ENCODE data around the gene MRPL12. TPM values are rescaled to one million over a fixed set of nuclear protein-coding genes. Genes with fewer than 3 reads are reported as not detected.

MRPL12 gene
- total RNA-seq, 1 experiment from 2014 or later, result 19.5 TPM

DNA sequence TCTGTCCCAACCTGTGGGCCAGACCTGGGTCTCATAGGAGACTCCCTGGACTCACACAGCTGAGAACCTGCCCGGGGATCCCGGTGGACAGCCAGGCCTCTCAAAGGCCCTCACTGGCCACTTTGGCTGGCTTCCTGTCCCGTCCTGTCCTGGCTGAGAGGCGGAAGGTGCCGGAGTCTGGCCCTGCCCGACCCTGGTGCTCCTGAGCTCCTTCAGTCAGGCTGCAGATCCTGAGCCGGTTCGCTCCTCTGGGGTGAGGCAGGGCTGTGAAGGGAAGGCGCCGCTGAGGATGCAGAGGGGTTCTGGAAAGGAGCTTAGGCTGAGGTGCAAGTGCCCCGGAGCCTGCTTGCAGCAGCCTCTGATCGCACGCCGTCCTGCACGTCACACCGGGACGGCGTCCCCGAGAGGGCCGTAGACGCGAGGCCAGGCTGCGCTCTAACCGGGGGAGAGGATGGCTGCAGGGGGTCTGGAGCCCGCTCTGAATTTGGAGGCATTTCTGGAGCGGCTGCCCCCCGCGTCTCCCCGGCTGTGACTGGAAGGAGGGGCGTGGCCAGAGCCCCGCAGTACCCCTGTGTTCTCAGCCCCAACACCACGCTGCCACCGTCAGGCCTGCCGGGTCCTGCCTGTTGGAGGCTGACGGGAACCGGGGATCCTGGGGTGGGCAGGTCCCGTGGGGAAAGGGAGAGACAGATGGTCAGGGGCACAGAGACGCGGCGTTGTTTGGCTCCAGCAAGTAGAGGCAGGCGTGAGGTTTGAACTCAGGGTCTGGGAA is 15.2 kb upstream of the MRPL12 start:
- Histone ChIP-seq H3K36me3 (peaks cover 94% of the 10 kb centered on the region), H3K27ac (no peak overlapping the region), H3K27me3 (replicated peaks) (no peaks in the 10 kb centered on the region), H3K4me1 (replicated peaks) (peaks cover 16% of the 10 kb centered on the region), H3K4me3 (no peak overlapping the region), H3K9me3 (replicated peaks) (no peaks in the 10 kb centered on the region)
- DNase-seq (ENCODE audit: low read depth in 1 of 2, low spot score in 2 of 2), result no peak

DNA sequence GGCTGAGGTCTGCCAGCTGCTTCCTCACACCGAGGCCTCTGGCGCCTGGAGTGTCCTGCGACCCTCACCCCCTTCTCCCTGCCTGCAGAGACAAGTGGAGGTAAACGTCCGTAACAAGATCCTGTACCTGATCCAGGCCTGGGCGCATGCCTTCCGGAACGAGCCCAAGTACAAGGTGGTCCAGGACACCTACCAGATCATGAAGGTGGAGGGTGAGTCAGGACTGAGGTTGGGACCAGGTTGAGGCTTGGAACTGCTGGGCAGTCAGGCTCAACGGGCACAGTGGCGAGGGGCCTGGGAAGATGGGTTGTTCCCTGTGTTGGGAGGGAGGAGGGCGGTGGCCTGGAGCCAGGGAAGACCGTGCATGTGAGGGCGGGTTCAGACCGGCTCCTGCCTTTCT is 14.6 kb upstream of the MRPL12 start:
- Histone ChIP-seq H3K36me3 (peaks cover 97% of the 10 kb centered on the region), H3K27me3 (replicated peaks) (no peaks in the 10 kb centered on the region), H3K27ac (no peak overlapping the region), H3K4me1 (replicated peaks) (peaks cover 16% of the 10 kb centered on the region), H3K9me3 (replicated peaks) (no peaks in the 10 kb centered on the region), H3K4me3 (no peak overlapping the region)
- DNase-seq (ENCODE audit: low read depth in 1 of 2, low spot score in 2 of 2), result no peak

DNA sequence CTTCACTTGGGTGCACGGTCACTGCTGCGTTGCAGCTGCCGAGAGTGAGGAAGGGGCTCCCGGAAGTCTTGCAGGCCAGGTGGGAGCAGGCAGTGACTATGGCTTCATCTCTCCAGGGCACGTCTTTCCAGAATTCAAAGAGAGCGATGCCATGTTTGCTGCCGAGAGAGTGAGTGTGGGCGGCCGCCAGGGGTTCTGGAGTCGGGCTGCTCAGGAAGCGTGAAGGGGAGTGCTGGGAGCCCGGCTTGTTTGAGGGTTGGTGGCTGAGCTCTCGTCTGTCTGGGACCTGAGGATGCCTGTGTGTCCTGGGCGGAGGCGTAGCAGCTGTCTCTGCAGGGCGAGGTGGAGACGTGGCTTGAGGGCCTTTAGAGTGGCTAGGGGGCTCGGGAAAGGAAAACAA is 13.1 kb upstream of the MRPL12 start:
- peaks cover 6% of the 10 kb centered on the region for H3K4me1 ChIP-seq (replicated peaks)
- H3K9me3 ChIP-seq (replicated peaks), result no peaks in the 10 kb centered on the region

DNA sequence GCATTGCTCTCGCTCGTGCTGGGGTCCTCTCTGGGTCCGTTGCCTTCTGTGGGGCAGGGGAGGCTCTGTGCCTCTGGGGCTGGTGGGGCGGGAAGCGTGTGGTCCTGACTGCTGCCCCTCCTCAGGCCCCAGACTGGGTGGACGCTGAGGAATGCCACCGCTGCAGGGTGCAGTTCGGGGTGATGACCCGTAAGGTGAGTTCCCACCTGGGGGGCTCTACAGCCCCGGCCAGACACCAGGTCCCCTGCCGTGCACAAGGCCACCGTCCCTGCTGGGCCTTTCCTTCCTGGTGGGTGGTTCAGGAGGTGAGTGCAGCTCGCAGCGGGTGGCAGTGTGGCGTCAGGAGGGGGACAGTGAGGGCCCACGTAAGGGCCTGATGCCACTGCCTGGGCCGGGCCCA is 12.6 kb upstream of the MRPL12 start:
- Histone ChIP-seq H3K36me3 (peaks cover 100% of the 10 kb centered on the region), H3K4me1 (replicated peaks) (peaks cover 2% of the 10 kb centered on the region), H3K4me3 (no peak overlapping the region), H3K27me3 (replicated peaks) (no peaks in the 10 kb centered on the region), H3K27ac (no peak overlapping the region), H3K9me3 (replicated peaks) (no peaks in the 10 kb centered on the region)
- no peak for DNase-seq (ENCODE audit: low read depth in 1 of 2, low spot score in 2 of 2)

More for the DNA sequence above, 13.1 kb upstream of the MRPL12 start:
- no peak for DNase-seq (ENCODE audit: low read depth in 1 of 2, low spot score in 2 of 2)
- Histone ChIP-seq H3K4me3 (no peak overlapping the region), H3K27me3 (replicated peaks) (no peaks in the 10 kb centered on the region), H3K27ac (no peak overlapping the region), H3K36me3 (peaks cover 100% of the 10 kb centered on the region)

DNA sequence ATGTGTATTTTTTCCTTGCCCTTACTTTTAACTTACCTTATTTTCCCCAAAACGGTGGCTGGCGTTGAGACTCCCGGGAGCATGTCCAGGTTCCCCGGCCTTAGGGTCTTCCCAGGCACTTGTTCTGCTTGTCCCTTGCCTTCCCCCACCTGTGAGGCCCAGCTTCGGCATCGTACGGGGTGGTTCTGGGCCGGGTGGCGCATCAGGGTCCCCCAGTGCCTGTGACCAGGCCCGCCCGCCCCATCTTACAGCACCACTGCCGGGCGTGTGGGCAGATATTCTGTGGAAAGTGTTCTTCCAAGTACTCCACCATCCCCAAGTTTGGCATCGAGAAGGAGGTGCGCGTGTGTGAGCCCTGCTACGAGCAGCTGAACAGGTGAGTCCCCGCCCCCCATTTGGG is 12.0 kb upstream of the MRPL12 start:
- Histone ChIP-seq H3K4me3 (no peak overlapping the region), H3K4me1 (replicated peaks) (no peaks in the 10 kb centered on the region), H3K27me3 (replicated peaks) (no peaks in the 10 kb centered on the region), H3K36me3 (peaks cover 100% of the 10 kb centered on the region), H3K9me3 (replicated peaks) (no peaks in the 10 kb centered on the region), H3K27ac (no peak overlapping the region)
- no peak for DNase-seq (ENCODE audit: low read depth in 1 of 2, low spot score in 2 of 2)

DNA sequence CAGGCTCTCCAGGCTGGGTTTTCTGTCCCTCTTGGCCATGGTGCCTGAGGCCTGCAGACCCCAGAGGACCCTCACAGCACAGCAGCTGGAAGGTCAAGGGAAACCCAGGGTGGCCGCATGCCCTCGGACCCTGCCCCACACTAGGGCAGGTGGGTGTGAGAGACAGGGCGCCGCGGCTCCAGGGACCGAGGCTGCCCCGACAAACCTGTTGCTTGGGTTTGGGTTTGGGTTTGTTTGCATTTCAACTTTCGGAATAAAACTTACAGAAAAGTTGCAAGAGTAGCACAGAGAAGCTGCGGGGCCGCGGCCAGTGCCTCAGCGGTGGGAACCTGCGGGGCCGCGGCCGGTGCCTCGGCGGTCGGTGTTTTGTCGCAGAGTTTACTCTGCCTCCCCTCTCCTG is 11.6 kb upstream of the MRPL12 start:
- Histone ChIP-seq H3K27ac (no peak overlapping the region), H3K9me3 (replicated peaks) (no peaks in the 10 kb centered on the region), H3K36me3 (peaks cover 100% of the 10 kb centered on the region), H3K4me1 (replicated peaks) (no peaks in the 10 kb centered on the region), H3K27me3 (replicated peaks) (no peaks in the 10 kb centered on the region), H3K4me3 (no peak overlapping the region)
- no peak for DNase-seq (ENCODE audit: low read depth in 1 of 2, low spot score in 2 of 2)

DNA sequence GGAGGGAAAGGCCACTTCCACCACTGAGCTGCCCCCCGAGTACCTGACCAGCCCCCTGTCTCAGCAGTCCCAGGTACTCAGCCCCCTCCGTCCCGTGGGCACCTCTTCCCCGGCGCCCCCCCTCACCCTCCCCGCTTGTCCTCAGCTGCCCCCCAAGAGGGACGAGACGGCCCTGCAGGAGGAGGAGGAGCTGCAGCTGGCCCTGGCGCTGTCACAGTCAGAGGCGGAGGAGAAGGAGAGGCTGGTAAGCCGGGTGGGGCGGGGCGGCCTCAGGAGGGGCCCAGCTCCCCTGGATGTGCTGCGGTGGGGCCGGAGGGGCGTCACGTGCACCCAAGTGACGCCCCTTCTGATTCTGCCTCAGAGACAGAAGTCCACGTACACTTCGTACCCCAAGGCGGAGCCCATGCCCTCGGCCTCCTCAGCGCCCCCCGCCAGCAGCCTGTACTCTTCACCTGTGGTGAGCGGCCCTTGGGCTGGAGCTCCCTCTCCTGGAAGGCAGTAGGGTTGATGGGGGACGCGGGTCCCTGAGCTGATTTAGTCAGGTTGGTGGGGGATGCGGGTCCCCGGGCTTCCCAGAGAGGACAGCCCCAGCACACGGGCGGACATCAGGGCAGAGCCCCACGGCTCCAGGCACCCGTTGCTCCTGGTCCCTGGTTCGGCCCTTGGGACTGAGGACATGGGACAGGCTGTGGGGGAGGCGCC is 9.5 kb upstream of the MRPL12 start:
- peaks cover 100% of the 10 kb centered on the region for H3K36me3 ChIP-seq
- no peak overlapping the region for H3K27ac ChIP-seq
- H3K27me3 ChIP-seq (replicated peaks), result no peaks in the 10 kb centered on the region
- H3K4me3 ChIP-seq, result no peak overlapping the region
- H3K4me1 ChIP-seq (replicated peaks), result no peaks in the 10 kb centered on the region
- DNase-seq (ENCODE audit: low read depth in 1 of 2, low spot score in 2 of 2), result no peak
- H3K9me3 ChIP-seq (replicated peaks), result no peaks in the 10 kb centered on the region

DNA sequence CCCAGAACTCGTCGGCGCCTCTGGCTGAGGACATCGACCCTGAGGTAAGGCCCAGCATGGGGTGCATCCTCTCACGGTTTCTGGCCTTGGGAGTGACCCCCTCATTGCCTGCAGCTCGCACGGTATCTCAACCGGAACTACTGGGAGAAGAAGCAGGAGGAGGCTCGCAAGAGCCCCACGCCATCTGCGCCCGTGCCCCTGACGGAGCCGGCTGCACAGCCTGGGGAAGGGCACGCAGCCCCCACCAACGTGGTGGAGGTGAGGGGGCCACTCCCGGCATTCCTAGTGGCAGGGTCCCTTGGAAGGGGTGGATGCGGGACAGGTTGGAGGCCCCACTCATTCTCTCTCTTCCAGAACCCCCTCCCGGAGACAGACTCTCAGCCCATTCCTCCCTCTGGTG is 8.4 kb upstream of the MRPL12 start:
- Histone ChIP-seq H3K27ac (no peak overlapping the region), H3K27me3 (replicated peaks) (no peaks in the 10 kb centered on the region), H3K4me1 (replicated peaks) (no peaks in the 10 kb centered on the region), H3K36me3 (peaks cover 100% of the 10 kb centered on the region), H3K4me3 (no peak overlapping the region), H3K9me3 (replicated peaks) (no peaks in the 10 kb centered on the region)
- no peak for DNase-seq (ENCODE audit: low read depth in 1 of 2, low spot score in 2 of 2)

DNA sequence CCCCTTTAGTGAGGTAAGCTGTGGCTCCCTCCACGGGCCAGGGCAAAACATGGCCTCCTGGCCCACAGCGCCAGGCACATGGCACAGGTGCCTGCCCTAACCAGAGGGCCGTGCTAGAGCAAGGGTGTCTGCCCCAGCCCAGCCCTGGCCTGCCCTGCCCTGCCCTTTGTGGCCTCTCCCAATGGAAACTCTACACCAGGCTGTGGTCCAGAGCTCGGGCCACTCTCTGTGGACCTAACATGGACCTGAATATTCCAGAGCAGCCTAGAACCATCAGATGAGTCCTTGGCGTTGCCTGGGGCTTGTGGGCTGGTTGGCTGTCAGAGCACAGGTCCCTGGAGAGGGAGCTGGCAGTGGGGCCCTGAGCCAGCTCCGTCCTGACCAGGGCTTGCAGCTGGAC is 8.0 kb upstream of the MRPL12 start:
- Histone ChIP-seq H3K27me3 (replicated peaks) (no peaks in the 10 kb centered on the region), H3K9me3 (replicated peaks) (no peaks in the 10 kb centered on the region), H3K4me3 (no peak overlapping the region), H3K36me3 (peaks cover 98% of the 10 kb centered on the region), H3K27ac (no peak overlapping the region), H3K4me1 (replicated peaks) (no peaks in the 10 kb centered on the region)
- no peak for DNase-seq (ENCODE audit: low read depth in 1 of 2, low spot score in 2 of 2)

DNA sequence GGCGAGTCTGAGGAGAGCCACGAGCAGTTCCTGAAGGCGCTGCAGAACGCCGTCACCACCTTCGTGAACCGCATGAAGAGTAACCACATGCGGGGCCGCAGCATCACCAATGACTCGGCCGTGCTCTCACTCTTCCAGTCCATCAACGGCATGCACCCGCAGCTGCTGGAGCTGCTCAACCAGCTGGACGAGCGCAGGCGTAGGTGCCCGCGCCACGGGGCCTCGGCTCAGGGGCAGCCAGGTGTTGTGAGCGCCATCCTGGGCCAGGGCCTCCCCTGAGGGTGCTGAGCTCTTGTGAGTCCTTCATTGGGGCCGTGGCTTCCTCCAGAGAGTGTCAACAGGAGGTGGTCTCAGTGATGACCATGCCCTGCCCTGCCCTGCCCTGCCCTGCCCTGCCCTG is 7.4 kb upstream of the MRPL12 start:
- H3K27ac ChIP-seq, result no peak overlapping the region
- peaks cover 95% of the 10 kb centered on the region for H3K36me3 ChIP-seq

DNA sequence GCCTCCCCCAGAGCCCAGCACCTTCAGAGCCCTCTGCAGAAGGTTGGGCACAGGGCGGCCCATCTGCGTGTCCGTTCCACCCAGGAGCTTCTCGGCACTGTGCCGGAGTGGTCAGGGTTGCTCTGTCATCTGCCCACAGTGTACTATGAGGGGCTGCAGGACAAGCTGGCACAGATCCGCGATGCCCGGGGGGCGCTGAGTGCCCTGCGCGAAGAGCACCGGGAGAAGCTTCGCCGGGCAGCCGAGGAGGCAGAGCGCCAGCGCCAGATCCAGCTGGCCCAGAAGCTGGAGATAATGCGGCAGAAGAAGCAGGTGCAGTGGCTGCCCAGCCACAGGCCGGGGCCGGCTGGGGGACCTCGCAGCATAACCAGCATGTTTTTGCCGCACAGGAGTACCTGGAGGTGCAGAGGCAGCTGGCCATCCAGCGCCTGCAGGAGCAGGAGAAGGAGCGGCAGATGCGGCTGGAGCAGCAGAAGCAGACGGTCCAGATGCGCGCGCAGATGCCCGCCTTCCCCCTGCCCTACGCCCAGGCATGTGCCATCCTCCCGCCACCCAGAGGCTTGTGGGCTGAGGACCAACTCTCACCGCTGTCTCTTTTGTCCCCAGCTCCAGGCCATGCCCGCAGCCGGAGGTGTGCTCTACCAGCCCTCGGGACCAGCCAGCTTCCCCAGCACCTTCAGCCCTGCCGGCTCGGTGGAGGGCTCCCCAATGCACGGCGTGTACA is 6.8 kb upstream of the MRPL12 start:
- Histone ChIP-seq H3K9me3 (replicated peaks) (no peaks in the 10 kb centered on the region), H3K4me1 (replicated peaks) (peaks cover 5% of the 10 kb centered on the region), H3K27me3 (replicated peaks) (no peaks in the 10 kb centered on the region), H3K36me3 (peaks cover 95% of the 10 kb centered on the region), H3K27ac (no peak overlapping the region), H3K4me3 (no peak overlapping the region)
- no peak for DNase-seq (ENCODE audit: low read depth in 1 of 2, low spot score in 2 of 2)

More for the DNA sequence above, 7.4 kb upstream of the MRPL12 start:
- Histone ChIP-seq H3K4me3 (no peak overlapping the region), H3K9me3 (replicated peaks) (no peaks in the 10 kb centered on the region), H3K4me1 (replicated peaks) (no peaks in the 10 kb centered on the region), H3K27me3 (replicated peaks) (no peaks in the 10 kb centered on the region)
- no peak for DNase-seq (ENCODE audit: low read depth in 1 of 2, low spot score in 2 of 2)

DNA sequence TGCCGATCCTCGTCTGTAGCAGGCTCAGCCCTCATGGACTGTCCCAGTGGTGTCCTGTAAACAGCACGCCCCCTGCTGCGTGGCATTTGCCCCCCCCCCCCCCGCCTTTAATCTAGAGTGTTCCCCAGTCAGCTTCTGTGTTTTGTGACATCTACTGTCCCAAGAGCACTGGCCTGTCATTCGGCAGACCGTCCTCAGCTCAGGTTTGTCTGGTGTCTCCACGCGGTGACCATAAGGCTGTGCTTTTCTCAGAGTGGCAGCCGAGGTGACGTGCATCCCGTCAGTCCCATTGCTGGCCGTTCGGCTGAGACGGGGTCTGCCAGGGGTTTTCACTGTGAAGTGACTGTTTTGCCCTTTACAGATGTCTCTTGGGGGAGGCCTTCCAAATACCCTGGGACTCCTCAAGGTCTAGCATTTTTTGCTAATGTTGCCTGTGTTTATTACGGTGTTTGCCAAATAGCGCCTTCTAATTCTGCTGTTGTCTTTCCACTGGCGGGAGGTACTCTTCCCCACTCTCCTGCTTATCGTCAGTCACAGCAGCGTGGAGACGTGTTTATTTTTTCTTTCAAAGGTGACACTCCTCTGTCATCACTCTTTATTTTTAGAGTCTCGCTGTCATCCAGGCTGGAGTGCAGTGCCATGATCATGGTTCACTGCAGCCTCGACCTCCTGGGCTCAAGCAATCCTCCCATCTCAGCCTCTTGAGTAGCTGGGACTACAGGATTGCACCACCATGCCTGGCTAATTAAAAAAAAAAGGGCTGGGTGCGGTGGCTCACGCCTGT is 5.7 kb upstream of the MRPL12 start:
- Histone ChIP-seq H3K27me3 (replicated peaks) (no peaks in the 10 kb centered on the region), H3K4me3 (no peak overlapping the region), H3K36me3 (peaks cover 95% of the 10 kb centered on the region), H3K27ac (no peak overlapping the region), H3K4me1 (replicated peaks) (peaks cover 16% of the 10 kb centered on the region), H3K9me3 (replicated peaks) (no peaks in the 10 kb centered on the region)
- no peak for DNase-seq (ENCODE audit: low read depth in 1 of 2, low spot score in 2 of 2)

DNA sequence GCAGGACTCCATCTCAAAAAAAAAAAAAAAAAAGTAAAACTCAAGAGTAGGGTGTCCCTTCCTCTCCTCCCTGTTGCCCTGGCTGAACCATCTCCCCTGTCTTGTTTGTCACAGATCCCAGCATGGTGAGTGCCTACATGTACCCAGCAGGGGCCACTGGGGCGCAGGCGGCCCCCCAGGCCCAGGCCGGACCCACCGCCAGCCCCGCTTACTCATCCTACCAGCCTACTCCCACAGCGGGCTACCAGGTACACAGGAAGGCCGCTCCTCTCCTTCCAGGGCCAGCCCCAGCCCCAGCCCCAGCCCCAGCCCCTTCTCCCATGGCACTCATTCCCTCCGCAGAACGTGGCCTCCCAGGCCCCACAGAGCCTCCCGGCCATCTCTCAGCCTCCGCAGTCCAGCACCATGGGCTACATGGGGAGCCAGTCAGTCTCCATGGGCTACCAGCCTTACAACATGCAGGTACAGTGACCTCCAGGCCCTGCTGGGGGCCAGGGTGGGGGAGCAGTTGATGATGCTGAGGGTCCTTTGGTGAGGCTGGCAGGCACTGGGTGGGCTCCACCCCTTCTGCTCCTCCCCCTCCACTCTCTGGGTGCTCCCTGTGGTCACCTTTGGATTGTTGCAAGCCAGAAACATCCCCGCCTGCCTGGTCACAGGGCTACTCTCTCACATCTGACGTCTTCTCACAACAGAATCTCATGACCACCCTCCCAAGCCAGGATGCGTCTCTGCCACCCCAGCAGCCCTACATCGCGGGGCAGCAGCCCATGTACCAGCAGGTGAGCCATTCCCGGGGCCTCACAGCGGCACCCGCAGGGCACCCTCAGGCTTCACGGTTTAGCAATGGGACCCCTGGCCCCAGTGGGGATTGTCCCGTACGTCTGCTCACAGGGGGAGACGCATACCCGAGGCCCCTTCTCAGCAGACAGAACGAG is 2.5 kb upstream of the MRPL12 start:
- H3K27ac ChIP-seq, result no peak overlapping the region
- no peaks in the 10 kb centered on the region for H3K27me3 ChIP-seq (replicated peaks)
- no peak for DNase-seq (ENCODE audit: low read depth in 1 of 2, low spot score in 2 of 2)
- H3K4me1 ChIP-seq (replicated peaks), result peaks cover 24% of the 10 kb centered on the region
- H3K36me3 ChIP-seq, result peaks cover 92% of the 10 kb centered on the region
- no peaks in the 10 kb centered on the region for H3K9me3 ChIP-seq (replicated peaks)
- H3K4me3 ChIP-seq, result no peak overlapping the region

Data from SJSA1 (cell line).